Endothelial cell (in vitro differentiated cells): Measurements from ENCODE around the gene CDK9. TPM values are rescaled to one million over a fixed set of nuclear protein-coding genes. Genes with fewer than 3 reads are reported as not detected.

Source experiments
- DNase-seq: peaks from one replicate; pipeline ENCODE4 v3.0.0; 2021; ENCODE audit warnings: low spot score
- H3K27ac Mint-ChIP-seq: one replicate; pipeline ENCODE4 v1.8.0; 2021; ENCODE audit warnings: mixed read lengths, inconsistent platforms; ENCODE audit not compliant: unreplicated experiment
- H3K27me3 Mint-ChIP-seq: one replicate; pipeline ENCODE4 v1.8.0; 2021; ENCODE audit warnings: mild to moderate bottlenecking, moderate library complexity, mixed read lengths, inconsistent platforms; ENCODE audit not compliant: unreplicated experiment
- H3K36me3 Mint-ChIP-seq: one replicate; pipeline ENCODE4 v1.8.0; 2021; ENCODE audit warnings: mild to moderate bottlenecking, low read depth, mixed read lengths, inconsistent platforms; ENCODE audit not compliant: unreplicated experiment
- H3K4me1 Mint-ChIP-seq: one replicate; pipeline ENCODE4 v1.8.0; 2021; ENCODE audit warnings: mild to moderate bottlenecking, mixed read lengths, inconsistent platforms; ENCODE audit not compliant: unreplicated experiment
- H3K4me3 Mint-ChIP-seq: one replicate; pipeline ENCODE4 v1.8.0; 2021; ENCODE audit warnings: mild to moderate bottlenecking, mixed read lengths, inconsistent platforms; ENCODE audit not compliant: unreplicated experiment
- H3K9me3 Mint-ChIP-seq: one replicate; pipeline ENCODE4 v1.8.0; 2021; ENCODE audit warnings: mixed read lengths, inconsistent platforms; ENCODE audit not compliant: unreplicated experiment
- CTCF ChIP-seq: fragments of 200-600 bp; sonication (generic); IDR thresholded peaks from one replicate; pipeline ENCODE4 v1.5.0; 2021; ENCODE audit warnings: antibody characterized with exemption; ENCODE audit not compliant: unreplicated experiment
- long read RNA-seq: library from polyadenylated mRNA; unstranded; transcript quantifications from one replicate; pipeline ENCODE4 v2.0.0, GENCODE V29; 2020; ENCODE audit not compliant: unreplicated experiment
- total RNA-seq: library from RNA; stranded (reverse); fragmentation: NEBNext Ultra II Directional; extraction: Animal tissue kit (Norgen Biotek cat#: 25700); gene quantifications from one replicate; pipeline ENCODE4 v1.2.1, GENCODE V29; 2021; ENCODE audit not compliant: unreplicated experiment

CDK9 gene
- total RNA-seq = 188 TPM
- long read RNA-seq, transcript CDK9-201 (7 exons, 2,463 nt) = major isoform, 35 of 50 reads
- long read RNA-seq, partial matches to known transcripts = 3 of 50 reads
- long read RNA-seq, other reads (novel, unspliced or antisense) = 12 of 50 reads

- peak; percentile 95 for DNase-seq
- no peaks in the 10 kb centered on the region for H3K9me3 Mint-ChIP-seq
Measured at GRCh38 chr9:127785933-127786772, at the start of gene CDK9. CDK9 (plus strand) TSS chr9:127786034; CDS start chr9:127786149, 115 bp downstream.

GRCh38 chr9:127738666-127739065 is 47.2 kb upstream of the CDK9 start:
- no peak for DNase-seq
- Mint-ChIP-seq H3K4me1 (peaks cover 25% of the 10 kb centered on the region), H3K27ac (no peak overlapping the region), H3K9me3 (no peaks in the 10 kb centered on the region), H3K36me3 (peaks cover 34% of the 10 kb centered on the region), H3K27me3 (peaks cover 22% of the 10 kb centered on the region), H3K4me3 (peak overlapping the region; percentile 47)
- no peak for TF ChIP-seq CTCF

More at GRCh38 chr9:127785933-127786772, at the start of gene CDK9:
- Mint-ChIP-seq H3K36me3 (peaks cover 35% of the 10 kb centered on the region), H3K4me1 (peaks cover 38% of the 10 kb centered on the region), H3K27ac (peak within 1 kb of the TSS; percentile 89), H3K27me3 (peaks cover 18% of the 10 kb centered on the region), H3K4me3 (peak within 1 kb of the TSS; percentile 97)
- TF ChIP-seq CTCF = no peak

GRCh38 chr9:127739614-127740330 is 46.1 kb upstream of the CDK9 start:
- Mint-ChIP-seq H3K36me3 (peaks cover 35% of the 10 kb centered on the region), H3K27me3 (peaks cover 22% of the 10 kb centered on the region), H3K4me3 (no peak overlapping the region), H3K27ac (no peak overlapping the region), H3K9me3 (no peaks in the 10 kb centered on the region), H3K4me1 (peaks cover 25% of the 10 kb centered on the region)
- TF ChIP-seq CTCF = no peak
- DNase-seq = no peak

- H3K9me3 Mint-ChIP-seq = no peaks in the 10 kb centered on the region
- peaks cover 16% of the 10 kb centered on the region for H3K27me3 Mint-ChIP-seq
- peaks cover 13% of the 10 kb centered on the region for H3K4me1 Mint-ChIP-seq
- H3K36me3 Mint-ChIP-seq = peaks cover 44% of the 10 kb centered on the region
- DNase-seq = peak; percentile 62
- no peak for TF ChIP-seq CTCF
- H3K4me3 Mint-ChIP-seq = peak overlapping the region; percentile 74
- peak overlapping the region; percentile 64 for H3K27ac Mint-ChIP-seq
Measured at GRCh38 chr9:127741831-127742434, 43.9 kb upstream of the CDK9 start.
